Activated CD4-positive, alpha-beta T cell treated with anti-CD3 and anti-CD28 coated beads, Interleukin-2, amount 50 U/mL, for 1 hour (primary cell): Measurements from ENCODE around the gene CPT1C.
A peak's percentile ranks its signal among the peaks of the same experiment; 100 is the strongest.

ENCODE experiments used
- DNase-seq: peaks from one replicate; pipeline ENCODE4 v3.0.0-alpha.2; 2020

Gene CPT1C

GRCh38 chr19:49662011-49662410 lies 28.9 kb upstream of the CPT1C start:
- DNase-seq, result no peak

GRCh38 chr19:49663224-49663623 lies 27.7 kb upstream of the CPT1C start:
- no peak for DNase-seq

- peak; percentile 94 for DNase-seq
These were observed 26.5 kb upstream of the CPT1C start for GRCh38 chr19:49664171-49665035.

- no peak for DNase-seq
These were observed 25.9 kb upstream of the CPT1C start for GRCh38 chr19:49665036-49665350.

- peak; percentile 100 for DNase-seq
These were observed 25.4 kb upstream of the CPT1C start, which contains the start of the genes BCL2L12 and IRF3 for GRCh38 chr19:49665351-49666119. TSS of gene BCL2L12 (plus strand) at chr19:49665933. CDS start at chr19:49666693, 760 bp downstream. TSS of gene IRF3 (minus strand) at chr19:49665857. CDS start at chr19:49664838, 1,019 bp downstream.

GRCh38 chr19:49666120-49666444 lies 24.8 kb upstream of the CPT1C start:
- DNase-seq, result no peak

- no peak for DNase-seq
These were observed 23.4 kb upstream of the CPT1C start for GRCh38 chr19:49667473-49667872.

- DNase-seq, result no peak
These were observed 21.4 kb upstream of the CPT1C start for GRCh38 chr19:49669516-49669915.

GRCh38 chr19:49672131-49672919 lies 18.6 kb upstream of the CPT1C start:
- DNase-seq, result peak; percentile 75

- DNase-seq, result no peak
These were observed 14.7 kb upstream of the CPT1C start for GRCh38 chr19:49676136-49676783.

GRCh38 chr19:49676784-49677230 lies 14.1 kb upstream of the CPT1C start:
- DNase-seq, result peak; percentile 97

- no peak for DNase-seq
These were observed 13.6 kb upstream of the CPT1C start, which contains the start of gene PRMT1 for GRCh38 chr19:49677231-49677900. TSS of gene PRMT1 (plus strand) at chr19:49677271. CDS start at chr19:49677281, 10 bp downstream.

GRCh38 chr19:49677901-49678674 lies 12.8 kb upstream of the CPT1C start:
- peak; percentile 80 for DNase-seq

- no peak for DNase-seq
These were observed 11.7 kb upstream of the CPT1C start for GRCh38 chr19:49678985-49679770.

GRCh38 chr19:49679771-49680413 lies 11.0 kb upstream of the CPT1C start:
- no peak for DNase-seq

- peak; percentile 95 for DNase-seq
These were observed 10.2 kb upstream of the CPT1C start for GRCh38 chr19:49680421-49681351.

GRCh38 chr19:49681830-49682229 lies 9.1 kb upstream of the CPT1C start:
- DNase-seq, result no peak

GRCh38 chr19:49682274-49682673 lies 8.6 kb upstream of the CPT1C start:
- DNase-seq, result no peak

GRCh38 chr19:49683814-49684250 lies 7.1 kb upstream of the CPT1C start:
- no peak for DNase-seq
